HCT116 (cell line): ENCODE measurements around the gene CEP120. TPM values are rescaled to one million over a fixed set of nuclear protein-coding genes. Genes with fewer than 3 reads are reported as not detected.
A peak's percentile ranks its signal among the peaks of the same experiment; 100 is the strongest.

Experiments used
- ATAC-seq: fragments of 200-7000 bp; cut with Tn5 transposase; 2 replicates; pipeline ENCODE4 v1.9.1; 2020; ENCODE audit warnings: mild to moderate bottlenecking, moderate library complexity
- BruUV-seq: library from RNA; stranded (reverse); fragments of 400-500 nt; replicated peaks from 2 replicates; lab custom pipeline; 2021; lab: Mats Ljungman, UMichigan
- CTCF ChIA-PET: fragments of 300-600 bp; sonication (Branson Sonifier 250); formaldehyde crosslinking; loops from one replicate; lab custom pipeline; 2021; ENCODE audit warnings: antibody characterized with exemption; lab: Charles Lee
- POLR2A ChIA-PET: fragments of 300-600, 350-600 bp; sonication (Branson Sonifier 250); formaldehyde crosslinking; loops from one replicate; lab custom pipeline; 2021; ENCODE audit warnings: antibody characterized with exemption; lab: Charles Lee
- RAD21 ChIA-PET, 2 experiments: fragments of 300-600 bp; sonication (Branson Sonifier 250); formaldehyde crosslinking; loops; one replicate each; lab custom pipeline; 2023; ENCODE audit warnings: low total read pairs in 2 of 2; ENCODE audit not compliant: uncharacterized antibody in 2 of 2, unreplicated experiment in 2 of 2, low non-redundant PET in 1 of 2; lab: Charles Lee
- DNase-seq: peaks from one replicate; pipeline ENCODE4 v3.0.0-alpha.2; 2010; ENCODE audit warnings: low read depth, low spot score
- H2AFZ ChIP-seq: fragments of 200-600 bp; shearing (Covaris generic), sonication (generic); 2 replicates; pipeline ENCODE4 v1.6.1; 2017; ENCODE audit warnings: low read depth, mixed run types, mixed read lengths, antibody characterized with exemption, low read length; ENCODE audit not compliant: poor library complexity, severe bottlenecking
- H3K27ac ChIP-seq: 2 replicates; pipeline ENCODE4 v1.5.1; 2012; ENCODE audit warnings: low read depth, low read length
- H3K27me3 ChIP-seq: fragments of 200-600 bp; sonication (generic); 2 replicates; pipeline ENCODE4 v1.6.1; 2016; ENCODE audit warnings: mixed run types, low read length, mixed read lengths; ENCODE audit not compliant: insufficient read depth
- H3K36me3 ChIP-seq, 2 experiments: fragments of 200-500 bp in 1 of 2; fragments of 200-600 bp in 1 of 2; sonication (Bioruptor generic) in 1 of 2; sonication (generic) in 1 of 2; 2 replicates each; pipeline versions ENCODE4 v1.5.1 to v1.6.1; 2014 to 2016; ENCODE audit warnings: low read length in 2 of 2, inconsistent platforms in 1 of 2, mixed read lengths in 1 of 2, mixed run types in 1 of 2; ENCODE audit not compliant: insufficient read depth in 2 of 2, control insufficient read depth in 1 of 2
- H3K4me1 ChIP-seq, 2 experiments: fragments of 200-600 bp in 1 of 2; sonication (generic) in 1 of 2; 2 replicates each; pipeline versions ENCODE4 v1.5.1 to v1.6.1; 2012 to 2017; ENCODE audit warnings: low read length in 2 of 2, inconsistent platforms in 1 of 2, mild to moderate bottlenecking in 1 of 2, mixed read lengths in 1 of 2, mixed run types in 1 of 2, moderate library complexity in 1 of 2; ENCODE audit not compliant: insufficient read depth in 2 of 2, control insufficient read depth in 1 of 2
- H3K4me2 ChIP-seq: fragments of 200-600 bp; sonication (generic); 2 replicates; pipeline ENCODE4 v1.6.1; 2017; ENCODE audit warnings: mixed run types, low read length, mixed read lengths
- H3K4me3 ChIP-seq, 2 experiments: fragments of 200-600 bp in 1 of 2; sonication (generic) in 1 of 2; replicated peaks in 1 of 2; 2 replicates each; pipeline ENCODE4 v1.5.1; 2011 to 2016; ENCODE audit warnings: low read length in 2 of 2, control low read depth in 1 of 2, low read depth in 1 of 2, mild to moderate bottlenecking in 1 of 2, mixed read lengths in 1 of 2, mixed run types in 1 of 2
- H3K79me2 ChIP-seq: fragments of 200-600 bp; sonication (generic); 2 replicates; pipeline ENCODE4 v1.6.1; 2017; ENCODE audit warnings: mild to moderate bottlenecking, mixed run types, low read length, moderate library complexity, mixed read lengths; ENCODE audit not compliant: insufficient read depth
- H3K9ac ChIP-seq: fragments of 200-600 bp; sonication (generic); 2 replicates; pipeline ENCODE4 v1.6.1; 2016; ENCODE audit warnings: low read length, mixed read lengths
- H3K9me2 ChIP-seq: fragments of 200-600 bp; sonication (generic), shearing (Covaris generic); 2 replicates; pipeline ENCODE4 v1.6.1; 2017; ENCODE audit warnings: mixed run types, mild to moderate bottlenecking, moderate library complexity; ENCODE audit not compliant: insufficient read depth
- H3K9me3 ChIP-seq, 2 experiments: fragments of 200-500 bp in 1 of 2; fragments of 200-600 bp in 1 of 2; sonication (Bioruptor generic) in 1 of 2; sonication (generic) in 1 of 2; 2 replicates each; pipeline ENCODE4 v1.6.1; 2014 to 2017; ENCODE audit warnings: low read length in 2 of 2, mixed read lengths in 2 of 2, inconsistent platforms in 1 of 2, low read depth in 1 of 2, mild to moderate bottlenecking in 1 of 2, mixed run types in 1 of 2, moderate library complexity in 1 of 2; ENCODE audit not compliant: control insufficient read depth in 1 of 2, insufficient read depth in 1 of 2
- H4K20me1 ChIP-seq: fragments of 200-600 bp; sonication (generic), shearing (Covaris generic); 2 replicates; pipeline ENCODE4 v1.6.1; 2017; ENCODE audit warnings: mixed run types, mild to moderate bottlenecking, moderate library complexity; ENCODE audit not compliant: insufficient read depth
- CBX3 ChIP-seq: IDR thresholded peaks from 2 replicates; pipeline ENCODE4 v1.6.1; 2012; ENCODE audit warnings: low read depth
- ELF1 ChIP-seq: IDR thresholded peaks from 2 replicates; pipeline ENCODE4 v1.6.1; 2012; ENCODE audit warnings: low read depth, borderline replicate concordance
- POLR2A ChIP-seq: IDR thresholded peaks from 2 replicates; pipeline ENCODE4 v1.7.0; 2011; ENCODE audit warnings: borderline replicate concordance; ENCODE audit not compliant: insufficient read depth, insufficient read length; ENCODE audit errors: extremely low read depth
- POLR2AphosphoS5 ChIP-seq: IDR thresholded peaks from 2 replicates; pipeline ENCODE4 v1.6.1; 2011; ENCODE audit warnings: mild to moderate bottlenecking, low read depth, low read length, moderate library complexity
- SIN3A ChIP-seq: IDR thresholded peaks from 2 replicates; pipeline ENCODE4 v1.6.1; 2012; ENCODE audit warnings: low read depth
- ZNF274 ChIP-seq: fragments of 200-500 bp; sonication (Bioruptor generic); IDR thresholded peaks from 2 replicates; pipeline ENCODE4 v1.6.1; 2014; ENCODE audit warnings: mild to moderate bottlenecking, low read depth, low read length, inconsistent platforms
- intact Hi-C: fragments of 100-400 bp; cut with micrococcal nuclease; formaldehyde crosslinking; loops from 2 replicates; pipeline ENCODE4 v1.10.0; 2022
- total RNA-seq: library from RNA; stranded (reverse); gene quantifications from one replicate; pipeline ENCODE4 v1.2.1, GENCODE V29; 2021; ENCODE audit not compliant: unreplicated experiment
- TF ChIP-seq, protein P1 (sequence below): IDR thresholded peaks from 2 replicates; pipeline ENCODE4 v1.6.1; 2012
- TF ChIP-seq, protein P2 (sequence below): IDR thresholded peaks from 2 replicates; pipeline ENCODE4 v1.6.1; 2012
- TF ChIP-seq, protein P3 (sequence below), 3 experiments: fragments of 200-600 bp in 1 of 3; sonication (generic) in 1 of 3; IDR thresholded peaks in 2 of 3; conservative IDR thresholded peaks in 1 of 3; 2 replicates each; pipeline ENCODE4 v1.5.1; 2012 to 2017; ENCODE audit warnings: low read depth in 2 of 3, low read length in 2 of 3, antibody characterized with exemption in 1 of 3, borderline replicate concordance in 1 of 3, control low read depth in 1 of 3, mild to moderate bottlenecking in 1 of 3, mixed read lengths in 1 of 3, mixed run types in 1 of 3, moderate library complexity in 1 of 3; ENCODE audit not compliant: insufficient read depth in 1 of 3

CEP120 gene
- total RNA-seq, 1 experiment from 2014 or later: 30.2 TPM

DNA sequence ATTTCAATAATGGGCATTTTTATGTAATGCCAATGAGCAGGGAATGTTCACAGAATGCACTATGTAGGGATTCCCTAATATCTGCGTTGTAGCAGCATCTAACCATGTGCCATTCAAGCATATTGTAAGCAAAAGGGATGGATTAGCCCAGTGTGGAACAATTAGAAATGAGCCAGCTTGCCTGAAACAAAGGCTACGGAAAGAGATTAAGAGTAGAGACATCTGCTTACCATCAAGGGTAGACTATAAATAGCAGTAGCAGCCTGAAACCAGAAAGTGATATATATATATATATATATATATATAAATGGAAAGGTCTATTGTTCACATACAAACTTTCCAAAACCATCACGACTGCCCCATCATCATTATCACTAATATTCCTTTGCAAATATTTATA, 31.9 kb upstream of the CEP120 start:
- ATAC-seq: no peak
- H3K4me2 ChIP-seq: no peak overlapping the region
- RAD21 ChIA-PET: no interaction called here
- H3K79me2 ChIP-seq: no peaks in the 10 kb centered on the region
- H2AFZ ChIP-seq: peak overlapping the region; percentile 48
- no peak overlapping the region for H3K4me3 ChIP-seq
- H3K27me3 ChIP-seq: no peaks in the 10 kb centered on the region
- H3K9ac ChIP-seq: no peak overlapping the region
- H3K4me1 ChIP-seq: peaks cover 3% of the 10 kb centered on the region in 2 experiments
- POLR2A ChIA-PET: no interaction called here
- H4K20me1 ChIP-seq: no peaks in the 10 kb centered on the region
- H3K9me3 ChIP-seq: no peaks in the 10 kb centered on the region
- intact Hi-C loops: no loop called here
- no TSS peak for BruUV-seq
- H3K27ac ChIP-seq: no peak overlapping the region
- no peak for TF ChIP-seq CBX3
- no peak for TF ChIP-seq POLR2AphosphoS5
- no peak for TF ChIP-seq ZNF274
- TF ChIP-seq, protein P1, sequence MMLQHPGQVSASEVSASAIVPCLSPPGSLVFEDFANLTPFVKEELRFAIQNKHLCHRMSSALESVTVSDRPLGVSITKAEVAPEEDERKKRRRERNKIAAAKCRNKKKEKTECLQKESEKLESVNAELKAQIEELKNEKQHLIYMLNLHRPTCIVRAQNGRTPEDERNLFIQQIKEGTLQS: no peak
- no peak for TF ChIP-seq POLR2A
- TF ChIP-seq ELF1: no peak
- TF ChIP-seq SIN3A: no peak
- TF ChIP-seq, protein P2, sequence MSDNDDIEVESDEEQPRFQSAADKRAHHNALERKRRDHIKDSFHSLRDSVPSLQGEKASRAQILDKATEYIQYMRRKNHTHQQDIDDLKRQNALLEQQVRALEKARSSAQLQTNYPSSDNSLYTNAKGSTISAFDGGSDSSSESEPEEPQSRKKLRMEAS: no peak
- TF ChIP-seq, protein P3, sequence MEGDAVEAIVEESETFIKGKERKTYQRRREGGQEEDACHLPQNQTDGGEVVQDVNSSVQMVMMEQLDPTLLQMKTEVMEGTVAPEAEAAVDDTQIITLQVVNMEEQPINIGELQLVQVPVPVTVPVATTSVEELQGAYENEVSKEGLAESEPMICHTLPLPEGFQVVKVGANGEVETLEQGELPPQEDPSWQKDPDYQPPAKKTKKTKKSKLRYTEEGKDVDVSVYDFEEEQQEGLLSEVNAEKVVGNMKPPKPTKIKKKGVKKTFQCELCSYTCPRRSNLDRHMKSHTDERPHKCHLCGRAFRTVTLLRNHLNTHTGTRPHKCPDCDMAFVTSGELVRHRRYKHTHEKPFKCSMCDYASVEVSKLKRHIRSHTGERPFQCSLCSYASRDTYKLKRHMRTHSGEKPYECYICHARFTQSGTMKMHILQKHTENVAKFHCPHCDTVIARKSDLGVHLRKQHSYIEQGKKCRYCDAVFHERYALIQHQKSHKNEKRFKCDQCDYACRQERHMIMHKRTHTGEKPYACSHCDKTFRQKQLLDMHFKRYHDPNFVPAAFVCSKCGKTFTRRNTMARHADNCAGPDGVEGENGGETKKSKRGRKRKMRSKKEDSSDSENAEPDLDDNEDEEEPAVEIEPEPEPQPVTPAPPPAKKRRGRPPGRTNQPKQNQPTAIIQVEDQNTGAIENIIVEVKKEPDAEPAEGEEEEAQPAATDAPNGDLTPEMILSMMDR (IDR thresholded peaks at IDR 0.05 in 2 of 3, conservative IDR thresholded peaks at IDR 0.05 in 1 of 3; ENCODE audit: borderline replicate concordance in 1 of 3, insufficient read depth in 1 of 3, low read depth in 2 of 3, low read length in 2 of 3): no peak
- CTCF ChIA-PET: interaction anchor here (0.9 kb wide), 1 partner anchor 32 kb away, joined by 4 read pairs; the partner anchor contains the start of gene CEP120
- no peaks in the 10 kb centered on the region for H3K9me2 ChIP-seq
- no peaks in the 10 kb centered on the region for H3K36me3 ChIP-seq
- DNase-seq: no peak
